ENCODE data around the gene NFATC3. TPM values are rescaled to one million over a fixed set of nuclear protein-coding genes. Genes with fewer than 3 reads are reported as not detected.
"Not testable (repeated sequence)": the region's sequence is repeated elsewhere in the genome, so short reads cannot be mapped to it uniquely, and the experiment has no call there.

NFATC3 gene
- total and polyA plus RNA-seq, 12 donors: 6.3 to 32.9 (median 23.4) TPM

- H3K4me3 ChIP-seq: no peak overlapping the region
- no peaks in the 10 kb centered on the region for H3K27me3 ChIP-seq
- intact Hi-C loops (cut with DNase I): loop anchor here in 3 of 10 donors (10.0 kb wide), 3 partner anchors 47 to 127 kb away; no protein-coding TSS in a partner anchor
- peaks cover 0 to 48% (median 22%) of the 10 kb centered on the region in 9 donors for H3K4me1 ChIP-seq
- H3K9me3 ChIP-seq: no peaks in the 10 kb centered on the region
- DNase-seq: no peak
- WGBS, 2 donors: 91 to 92% methylated on average over 3 of the region's 3 CpGs
- H3K27ac ChIP-seq: no peak overlapping the region
- H3K36me3 ChIP-seq: peaks cover 0 to 7% (median 0%) of the 10 kb centered on the region in 9 donors
- TF ChIP-seq CTCF (IDR thresholded peaks at IDR 0.05): no peak
- no peak for ATAC-seq
These were observed 12.7 kb downstream of the NFATC3 start for GRCh38 chr16:68097895-68098294.

GRCh38 chr16:68100488-68100887 is 15.3 kb downstream of the NFATC3 start:
- DNase-seq (no peak), ATAC-seq (no peak)
- intact Hi-C loops (cut with DNase I): no loop called here
- Histone ChIP-seq H3K27ac (no peak overlapping the region), H3K4me1 (peaks cover 0 to 39% (median 6%) of the 10 kb centered on the region in 9 donors), H3K27me3 (no peaks in the 10 kb centered on the region), H3K4me3 (no peak overlapping the region), H3K36me3 (peaks cover 0 to 7% (median 0%) of the 10 kb centered on the region in 9 donors), H3K9me3 (peaks cover 0 to 11% (median 0%) of the 10 kb centered on the region in 11 donors)
- WGBS, 2 donors: 90 to 91% methylated on average over 4 of the region's 4 CpGs
- no peak for TF ChIP-seq CTCF (IDR thresholded peaks at IDR 0.05)

- H3K36me3 ChIP-seq: no peaks in the 10 kb centered on the region
- H3K27me3 ChIP-seq: no peaks in the 10 kb centered on the region
- no peak overlapping the region for H3K4me3 ChIP-seq
- H3K4me1 ChIP-seq: peaks cover 0 to 17% (median 0%) of the 10 kb centered on the region in 9 donors
- intact Hi-C loops (cut with DNase I): no loop called here
- H3K27ac ChIP-seq: no peak overlapping the region
- ATAC-seq: no peak
- TF ChIP-seq CTCF (IDR thresholded peaks at IDR 0.05): no peak
- 95 to 97% methylated on average over 3 of the region's 3 CpGs for WGBS, 2 donors
- H3K9me3 ChIP-seq: peaks cover 0 to 44% (median 15%) of the 10 kb centered on the region in 11 donors
- DNase-seq: no peak
These were observed 20.4 kb downstream of the NFATC3 start for GRCh38 chr16:68105611-68106010.

GRCh38 chr16:68107230-68107928 is 22.2 kb downstream of the NFATC3 start:
- 91 to 93% methylated on average over 9 of the region's 9 CpGs for WGBS, 2 donors
- peaks cover 0 to 57% (median 28%) of the 10 kb centered on the region in 11 donors for H3K9me3 ChIP-seq
- DNase-seq; H3K36me3 ChIP-seq; H3K27ac ChIP-seq; intact Hi-C loops (cut with DNase I); ATAC-seq; H3K27me3 ChIP-seq; H3K4me3 ChIP-seq: not testable (repeated sequence)
- peaks cover 0 to 17% (median 0%) of the 10 kb centered on the region in 9 donors for H3K4me1 ChIP-seq

- H3K27me3 ChIP-seq, H3K36me3 ChIP-seq, H3K27ac ChIP-seq, H3K4me3 ChIP-seq, DNase-seq, ATAC-seq: not testable (repeated sequence)
- intact Hi-C loops (cut with DNase I): loop anchor here in 1 of 10 donors (2.0 kb wide), 1 partner anchor 60 kb away; no protein-coding TSS in a partner anchor
- WGBS, 2 donors: 99% methylated on average over 5 of the region's 5 CpGs
- Histone ChIP-seq H3K4me1 (peaks cover 0 to 12% (median 0%) of the 10 kb centered on the region in 9 donors), H3K9me3 (peaks cover 0 to 57% (median 28%) of the 10 kb centered on the region in 11 donors)
These were observed 24.0 kb downstream of the NFATC3 start for GRCh38 chr16:68109156-68109555.

- Histone ChIP-seq H3K4me1 (peaks cover 0 to 25% (median 0%) of the 10 kb centered on the region in 9 donors), H3K9me3 (peaks cover 0 to 46% (median 28%) of the 10 kb centered on the region in 11 donors)
- ATAC-seq; H3K36me3 ChIP-seq; H3K4me3 ChIP-seq; intact Hi-C loops (cut with DNase I); H3K27me3 ChIP-seq; DNase-seq; H3K27ac ChIP-seq: not testable (repeated sequence)
- WGBS, 2 donors: 98 to 99% methylated on average over 2 of the region's 2 CpGs
These were observed 25.4 kb downstream of the NFATC3 start for GRCh38 chr16:68110611-68111010.

All from heart right ventricle (tissue), 16 donors.